Ovary (tissue), 3 donors: ENCODE data around the gene CARD6.

Experiments
- CTCF ChIP-seq, 3 donors: fragments of 450-650 bp in 2 of 3; fragments of 200-600 bp in 1 of 3; IDR thresholded peaks; one replicate each; pipeline versions ENCODE4 v1.5.1 to v1.8.0; 2016 to 2022; ENCODE audit warnings: antibody characterized with exemption in 3 of 3, mild to moderate bottlenecking in 1 of 3
- EP300 ChIP-seq: sonication (generic); formaldehyde crosslinking; IDR thresholded peaks from one replicate; pipeline ENCODE4 v1.6.1; 2017; ENCODE audit warnings: antibody characterized with exemption
- POLR2A ChIP-seq: fragments of 450-650 bp; IDR thresholded peaks from one replicate; pipeline ENCODE4 v1.6.1; 2017; ENCODE audit warnings: antibody characterized with exemption, mild to moderate bottlenecking, moderate library complexity
- donor health status: DM: no; HTN: no; CAD: no.

DNA sequence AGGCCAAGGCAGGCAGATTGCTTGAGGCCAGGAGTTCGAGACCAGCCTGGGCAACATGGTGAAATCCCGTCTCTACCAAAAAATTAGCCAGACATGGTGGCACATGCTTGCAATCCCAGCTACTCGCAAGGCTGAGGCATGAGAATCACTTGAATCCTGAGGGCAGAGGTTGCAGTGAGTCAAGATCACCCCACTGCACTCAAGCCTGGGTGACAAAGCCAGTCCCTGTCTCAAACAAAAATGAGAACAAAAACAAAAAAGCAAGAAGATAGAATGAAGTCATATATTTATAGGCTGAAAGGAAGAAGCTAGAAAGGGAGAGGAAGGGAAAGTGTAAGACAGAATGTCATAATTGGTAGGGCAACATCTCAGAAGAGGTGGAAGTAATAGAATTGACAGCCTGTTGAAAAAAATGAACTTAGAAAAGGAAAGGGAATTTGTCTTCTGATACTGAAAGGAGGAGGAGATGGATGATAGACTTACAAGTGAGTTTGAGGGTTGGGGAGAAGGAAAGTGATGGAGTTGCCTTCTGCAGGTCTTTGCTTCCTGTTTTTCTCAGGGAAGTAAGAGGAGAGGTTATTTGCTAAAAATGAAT, 32.2 kb downstream of the CARD6 start:
- TF ChIP-seq CTCF (IDR thresholded peaks at IDR 0.05): no peak
- no peak for TF ChIP-seq POLR2A
- no peak for TF ChIP-seq EP300
